Ovary (tissue), 9 donors: ENCODE results near the gene FBXO40. TPM values are rescaled to one million over a fixed set of nuclear protein-coding genes. Genes with fewer than 3 reads are reported as not detected.

Experiments
- DNase-seq, 5 donors: peaks; one replicate each; pipeline ENCODE4 v3.0.0-alpha.2; 2019 to 2020
- H3K27ac ChIP-seq, 2 donors: fragments of 200-600 bp; one replicate each; pipeline versions ENCODE4 v1.5.1 to v1.8.0; 2019 to 2022
- H3K27me3 ChIP-seq: fragments of 200-600 bp; one replicate; pipeline ENCODE4 v1.8.0; 2022
- H3K36me3 ChIP-seq: fragments of 200-600 bp; sonication (generic); one replicate; pipeline ENCODE4 v1.5.1; 2019
- H3K4me1 ChIP-seq: one replicate; pipeline ENCODE4 v1.8.1; 2013; ENCODE audit warnings: mild to moderate bottlenecking, moderate library complexity; ENCODE audit not compliant: insufficient read depth
- H3K4me3 ChIP-seq: fragments of 200-600 bp; sonication (generic); one replicate; pipeline ENCODE4 v1.5.1; 2017
- H3K9me3 ChIP-seq, 2 donors: fragments of 200-600 bp in 1 of 2; sonication (generic) in 1 of 2; one replicate each; pipeline versions ENCODE4 v1.5.1 to v1.8.1; 2013 to 2019; ENCODE audit warnings: mild to moderate bottlenecking in 1 of 2, moderate library complexity in 1 of 2
- EP300 ChIP-seq: sonication (generic); formaldehyde crosslinking; IDR thresholded peaks from one replicate; pipeline ENCODE4 v1.6.1; 2017; ENCODE audit warnings: antibody characterized with exemption
- POLR2A ChIP-seq: fragments of 450-650 bp; IDR thresholded peaks from one replicate; pipeline ENCODE4 v1.6.1; 2017; ENCODE audit warnings: antibody characterized with exemption, mild to moderate bottlenecking, moderate library complexity
- WGBS, 3 donors: extraction: QIAGEN DNeasy Blood & Tissue Kit in 1 of 3; methylation state at CpG; one replicate each; pipeline versions ENCODE4 v1.1.5 to v1.1.7; 2013 to 2017; 5-methylcytosine and 5-hydroxymethylcytosine counted together
- intact Hi-C, 4 donors: fragments of 100-400 bp; cut with DNase I; formaldehyde crosslinking; loops; one replicate each; pipeline versions ENCODE4 v1.11.0 to v1.15.1; 2022 to 2023
- polyA plus RNA-seq, 2 donors: library from polyadenylated mRNA; stranded (reverse); fragments of 200-250 nt in 1 of 2; fragments of 350-450 nt in 1 of 2; fragmentation: Illumina TruSeq in 1 of 2; extraction: RNeasy Lipid Tissue Mini Kit (QIAGEN cat#74804) in 1 of 2; gene quantifications; one replicate each; pipeline ENCODE4 v1.2.3, GENCODE V29; 2013 to 2014
- total RNA-seq, 7 donors: library from RNA; depleted of rRNA in 2 of 7; stranded (reverse); fragments of >200 nt in 2 of 7; fragmentation: NEBNext Ultra II Directional in 3 of 7; extraction: Animal tissue kit (Norgen Biotek cat#: 25700) in 3 of 7; gene quantifications; one replicate each; pipeline versions ENCODE4 v1.1.0 to v1.2.4, GENCODE V29; 2016 to 2023
- TF ChIP-seq, protein P1 (sequence below), 3 donors: fragments of 450-650 bp in 2 of 3; fragments of 200-600 bp in 1 of 3; IDR thresholded peaks; one replicate each; pipeline versions ENCODE4 v1.5.1 to v1.8.0; 2016 to 2022; ENCODE audit warnings: antibody characterized with exemption in 3 of 3, mild to moderate bottlenecking in 1 of 3
- donor health status: DM: no; HTN: no; CAD: no; lungs with moderate emphysema.
- donor health status: DM: no; HTN: no; CAD: no.
- donor health status: Bipolar disorder and iron deficiency.
- donor health status: DM: yes; HTN: yes; CAD: no.
- donor health status: DM: no; HTN: no; CAD: no.
- donor health status: DM: yes; HTN: yes; CAD: no.

The FBXO40 gene
- total and polyA plus RNA-seq, 9 donors = 0.08 to 1.2 (median 0.17) TPM; not detected in 1

GRCh38 chr3:121621491-121621890 lies 28.3 kb downstream of the FBXO40 start:
- no peak overlapping the region for H3K27ac ChIP-seq
- no peak overlapping the region for H3K4me3 ChIP-seq
- H3K4me1 ChIP-seq = no peaks in the 10 kb centered on the region
- intact Hi-C loops = no loop called here
- no peaks in the 10 kb centered on the region for H3K36me3 ChIP-seq
- 92 to 95% (median 93%) methylated on average over 6 of the region's 6 CpGs for WGBS, 3 donors
- no peaks in the 10 kb centered on the region for H3K27me3 ChIP-seq
- DNase-seq = no peak
- TF ChIP-seq EP300 = no peak
- no peak for TF ChIP-seq POLR2A
- TF ChIP-seq, protein P1, sequence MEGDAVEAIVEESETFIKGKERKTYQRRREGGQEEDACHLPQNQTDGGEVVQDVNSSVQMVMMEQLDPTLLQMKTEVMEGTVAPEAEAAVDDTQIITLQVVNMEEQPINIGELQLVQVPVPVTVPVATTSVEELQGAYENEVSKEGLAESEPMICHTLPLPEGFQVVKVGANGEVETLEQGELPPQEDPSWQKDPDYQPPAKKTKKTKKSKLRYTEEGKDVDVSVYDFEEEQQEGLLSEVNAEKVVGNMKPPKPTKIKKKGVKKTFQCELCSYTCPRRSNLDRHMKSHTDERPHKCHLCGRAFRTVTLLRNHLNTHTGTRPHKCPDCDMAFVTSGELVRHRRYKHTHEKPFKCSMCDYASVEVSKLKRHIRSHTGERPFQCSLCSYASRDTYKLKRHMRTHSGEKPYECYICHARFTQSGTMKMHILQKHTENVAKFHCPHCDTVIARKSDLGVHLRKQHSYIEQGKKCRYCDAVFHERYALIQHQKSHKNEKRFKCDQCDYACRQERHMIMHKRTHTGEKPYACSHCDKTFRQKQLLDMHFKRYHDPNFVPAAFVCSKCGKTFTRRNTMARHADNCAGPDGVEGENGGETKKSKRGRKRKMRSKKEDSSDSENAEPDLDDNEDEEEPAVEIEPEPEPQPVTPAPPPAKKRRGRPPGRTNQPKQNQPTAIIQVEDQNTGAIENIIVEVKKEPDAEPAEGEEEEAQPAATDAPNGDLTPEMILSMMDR (IDR thresholded peaks at IDR 0.05) = no peak
- H3K9me3 ChIP-seq = no peaks in the 10 kb centered on the region

GRCh38 chr3:121624147-121624899 lies 31.1 kb downstream of the FBXO40 start:
- no peak for TF ChIP-seq EP300
- TF ChIP-seq, protein P1 (IDR thresholded peaks at IDR 0.05) = no peak
- no peak for TF ChIP-seq POLR2A
- Histone ChIP-seq H3K4me1 (no peaks in the 10 kb centered on the region), H3K36me3 (no peaks in the 10 kb centered on the region), H3K27me3 (no peaks in the 10 kb centered on the region), H3K9me3 (no peaks in the 10 kb centered on the region), H3K4me3 (no peak overlapping the region), H3K27ac (no peak overlapping the region)
- WGBS, 3 donors = 62 to 70% (median 70%) methylated on average over 14 of the region's 14 CpGs
- DNase-seq = no peak
- intact Hi-C loops = no loop called here

GRCh38 chr3:121626495-121626894 lies 33.3 kb downstream of the FBXO40 start:
- Histone ChIP-seq H3K36me3 (no peaks in the 10 kb centered on the region), H3K27me3 (no peaks in the 10 kb centered on the region), H3K9me3 (no peaks in the 10 kb centered on the region), H3K4me1 (no peaks in the 10 kb centered on the region), H3K27ac (no peak overlapping the region), H3K4me3 (no peak overlapping the region)
- WGBS, 3 donors = 91 to 96% (median 94%) methylated on average over 4 of the region's 4 CpGs
- intact Hi-C loops = no loop called here
- TF ChIP-seq, protein P1 (IDR thresholded peaks at IDR 0.05) = no peak
- no peak for TF ChIP-seq EP300
- no peak for TF ChIP-seq POLR2A
- no peak for DNase-seq

GRCh38 chr3:121627211-121627610 lies 34.0 kb downstream of the FBXO40 start:
- DNase-seq = no peak
- H3K27ac ChIP-seq = no peak overlapping the region
- H3K4me1 ChIP-seq = no peaks in the 10 kb centered on the region
- no peaks in the 10 kb centered on the region for H3K9me3 ChIP-seq
- no peak overlapping the region for H3K4me3 ChIP-seq
- H3K27me3 ChIP-seq = no peaks in the 10 kb centered on the region
- TF ChIP-seq POLR2A = no peak
- TF ChIP-seq EP300 = no peak
- TF ChIP-seq, protein P1 (IDR thresholded peaks at IDR 0.05) = no peak
- 82 to 88% (median 86%) methylated on average over 4 of the region's 4 CpGs for WGBS, 3 donors
- no peaks in the 10 kb centered on the region for H3K36me3 ChIP-seq
- intact Hi-C loops = no loop called here
